H1 (cell line): ENCODE results near the gene WDR4. TPM values are rescaled to one million over a fixed set of nuclear protein-coding genes. Genes with fewer than 3 reads are reported as not detected.
"Not testable (repeated sequence)": the region's sequence is repeated elsewhere in the genome, so short reads cannot be mapped to it uniquely, and the experiment has no call there.

Experiments
- CTCF ChIA-PET: fragments of 300-600 bp; sonication (Branson Sonifier 250); formaldehyde crosslinking; loops from one replicate; lab custom pipeline; 2021; ENCODE audit not compliant: partially characterized antibody; lab: Charles Lee
- POLR2A ChIA-PET: fragments of 300-600 bp; sonication (Branson Sonifier 250); formaldehyde crosslinking; loops from one replicate; lab custom pipeline; 2021; ENCODE audit warnings: inconsistent platforms; ENCODE audit not compliant: partially characterized antibody; lab: Charles Lee
- DNase-seq, 2 experiments: peaks; one replicate each; pipeline versions ENCODE4 v3.0.0 to v3.0.0-alpha.2; 2010 to 2022; ENCODE audit warnings: low spot score in 2 of 2, low read depth in 1 of 2, mixed read lengths in 1 of 2
- FAIRE-seq: peaks from 2 replicates; lab custom pipeline; 2011; peaks lifted over from hg19 to GRCh38; lab: Jason Lieb, UNC
- H2AFZ ChIP-seq: 2 replicates; pipeline ENCODE4 v1.8.1; 2012; ENCODE audit warnings: low read length, inconsistent platforms
- H2AK5ac ChIP-seq: 2 replicates; pipeline ENCODE4 v1.6.1; 2013; ENCODE audit warnings: low read depth, low read length
- H2BK120ac ChIP-seq: replicated peaks from 2 replicates; pipeline ENCODE3; 2013; ENCODE audit warnings: low read depth, low read length, inconsistent platforms
- H2BK12ac ChIP-seq: 2 replicates; pipeline ENCODE4 v1.6.1; 2013; ENCODE audit warnings: low read depth, low read length
- H2BK15ac ChIP-seq: 2 replicates; pipeline ENCODE4 v1.6.1; 2013; ENCODE audit warnings: low read length
- H2BK20ac ChIP-seq: 2 replicates; pipeline ENCODE4 v1.6.1; 2013; ENCODE audit warnings: low read length
- H2BK5ac ChIP-seq: 2 replicates; pipeline ENCODE4 v1.6.1; 2013; ENCODE audit warnings: low read depth, low read length
- H3K14ac ChIP-seq: 2 replicates; pipeline ENCODE4 v1.6.1; 2013; ENCODE audit warnings: inconsistent platforms; ENCODE audit not compliant: insufficient read length
- H3K18ac ChIP-seq: 2 replicates; pipeline ENCODE4 v1.6.1; 2013; ENCODE audit warnings: low read length; ENCODE audit errors: extremely low read depth
- H3K23ac ChIP-seq: 2 replicates; pipeline ENCODE4 v1.6.1; 2013; ENCODE audit warnings: inconsistent platforms; ENCODE audit not compliant: insufficient read length
- H3K23me2 ChIP-seq: 2 replicates; pipeline ENCODE4 v1.6.1; 2013; ENCODE audit warnings: low read depth, low read length
- H3K27ac ChIP-seq: 2 replicates; pipeline ENCODE4 v1.6.1; 2011; ENCODE audit warnings: low read depth, low read length, inconsistent platforms
- H3K27me3 ChIP-seq, 4 experiments: replicated peaks in 1 of 4; 1 replicate in 1 of 4; 2 replicates in 3 of 4; pipeline versions ENCODE4 v1.6.1 to v1.8.1; 2011 to 2013; ENCODE audit warnings: low read length in 3 of 4, mild to moderate bottlenecking in 3 of 4, inconsistent platforms in 2 of 4, mixed read lengths in 2 of 4, moderate library complexity in 1 of 4; ENCODE audit not compliant: control insufficient read depth in 3 of 4, insufficient read depth in 3 of 4; ENCODE audit errors: extremely low read depth in 1 of 4
- H3K36me3 ChIP-seq, 4 experiments: 2 replicates each; pipeline versions ENCODE4 v1.6.1 to v1.8.1; 2011 to 2013; ENCODE audit warnings: mild to moderate bottlenecking in 4 of 4, low read length in 3 of 4, moderate library complexity in 2 of 4, control low read depth in 1 of 4, inconsistent platforms in 1 of 4; ENCODE audit not compliant: insufficient read depth in 4 of 4, control insufficient read depth in 2 of 4
- H3K4ac ChIP-seq: replicated peaks from 2 replicates; pipeline ENCODE3; 2013; ENCODE audit warnings: low read length, low read depth, mixed read lengths, inconsistent platforms; ENCODE audit not compliant: insufficient read length
- H3K4me1 ChIP-seq, 4 experiments: replicated peaks in 1 of 4; 1 replicate in 1 of 4; 2 replicates in 3 of 4; pipeline versions ENCODE4 v1.6.1 to v1.8.1; 2011 to 2013; ENCODE audit warnings: low read length in 3 of 4, inconsistent platforms in 2 of 4, mixed read lengths in 1 of 4; ENCODE audit not compliant: insufficient read depth in 4 of 4, control insufficient read depth in 3 of 4
- H3K4me2 ChIP-seq, 2 experiments: 2 replicates each; pipeline versions ENCODE4 v1.6.1 to v1.8.1; 2011 to 2013; ENCODE audit warnings: low read depth in 2 of 2, low read length in 2 of 2, control low read depth in 1 of 2, inconsistent platforms in 1 of 2, mild to moderate bottlenecking in 1 of 2; ENCODE audit not compliant: insufficient read depth in 1 of 2
- H3K4me3 ChIP-seq, 4 experiments: fragments of 200-600, 300-600 bp in 1 of 4; sonication (generic), shearing (Covaris generic), sonication (Bioruptor Twin) in 1 of 4; 2 replicates each; pipeline versions ENCODE4 v1.5.1 to v1.8.1; 2011 to 2016; ENCODE audit warnings: low read length in 4 of 4, low read depth in 3 of 4, control low read depth in 2 of 4, inconsistent platforms in 2 of 4, mild to moderate bottlenecking in 2 of 4, mixed read lengths in 1 of 4, moderate library complexity in 1 of 4; ENCODE audit not compliant: insufficient read depth in 2 of 4; ENCODE audit errors: extremely low read depth in 1 of 4
- H3K56ac ChIP-seq: replicated peaks from 2 replicates; pipeline ENCODE3; 2013; ENCODE audit warnings: low read depth, mild to moderate bottlenecking, mixed read lengths, low read length, inconsistent platforms; ENCODE audit not compliant: insufficient read length
- H3K79me1 ChIP-seq: 2 replicates; pipeline ENCODE4 v1.6.1; 2013; ENCODE audit warnings: low read depth, low read length, control low read depth
- H3K79me2 ChIP-seq, 2 experiments: 2 replicates each; pipeline versions ENCODE4 v1.6.1 to v1.8.1; 2012 to 2013; ENCODE audit warnings: low read length in 2 of 2, mild to moderate bottlenecking in 2 of 2, inconsistent platforms in 1 of 2; ENCODE audit not compliant: insufficient read depth in 2 of 2, control insufficient read depth in 1 of 2
- H3K9ac ChIP-seq, 4 experiments: replicated peaks in 1 of 4; 1 replicate in 1 of 4; 2 replicates in 3 of 4; pipeline versions ENCODE4 v1.6.1 to v1.8.1; 2011 to 2013; ENCODE audit warnings: low read depth in 3 of 4, low read length in 3 of 4, control low read depth in 2 of 4, mild to moderate bottlenecking in 2 of 4, moderate library complexity in 2 of 4, inconsistent platforms in 1 of 4; ENCODE audit errors: extremely low read depth in 1 of 4
- H3K9me3 ChIP-seq, 2 experiments: 2 replicates each; pipeline versions ENCODE4 v1.6.1 to v1.8.1; 2012 to 2013; ENCODE audit warnings: mild to moderate bottlenecking in 2 of 2, moderate library complexity in 2 of 2, control low read depth in 1 of 2, inconsistent platforms in 1 of 2, low read depth in 1 of 2, low read length in 1 of 2, mixed read lengths in 1 of 2; ENCODE audit not compliant: insufficient read depth in 2 of 2
- H4K20me1 ChIP-seq, 2 experiments: replicated peaks in 1 of 2; 2 replicates each; pipeline versions ENCODE3 to v1.8.1; 2011 to 2013; ENCODE audit warnings: inconsistent platforms in 2 of 2, low read length in 2 of 2, mild to moderate bottlenecking in 1 of 2; ENCODE audit not compliant: insufficient read depth in 2 of 2, control insufficient read depth in 1 of 2
- H4K5ac ChIP-seq: 2 replicates; pipeline ENCODE4 v1.6.1; 2013; ENCODE audit warnings: low read length, low read depth, mixed read lengths, inconsistent platforms; ENCODE audit not compliant: insufficient read length
- H4K8ac ChIP-seq: 2 replicates; pipeline ENCODE4 v1.8.0; 2013; ENCODE audit warnings: mild to moderate bottlenecking, moderate library complexity, low read length, inconsistent platforms; ENCODE audit not compliant: insufficient read depth; ENCODE audit errors: extremely low read depth
- H4K91ac ChIP-seq: replicated peaks from 2 replicates; pipeline ENCODE3; 2013; ENCODE audit warnings: low read length, mixed read lengths, inconsistent platforms; ENCODE audit not compliant: insufficient read length
- WGBS, 2 experiments: shearing (Covaris generic) in 1 of 2; methylation state at CpG; one replicate each; pipeline versions ENCODE4 v1.1.6 to v1.1.7; 2013 to 2015; ENCODE audit warnings: low lambda C conversion rate in 2 of 2, mixed read lengths in 2 of 2, inconsistent platforms in 1 of 2, low coverage in 1 of 2, missing lambda C conversion rate in 1 of 2; ENCODE audit not compliant: insufficient replicate concordance in 2 of 2, insufficient coverage in 1 of 2, insufficient read length in 1 of 2; ENCODE audit errors: extremely low coverage in 1 of 2, missing lambda C conversion rate in 1 of 2; 5-methylcytosine and 5-hydroxymethylcytosine counted together
- polyA plus RNA-seq, 7 experiments: library from polyadenylated mRNA; depleted of rRNA in 3 of 7; stranded (reverse) in 5 of 7; unstranded in 2 of 7; fragments of >200 nt in 5 of 7; fragments of 200-250 nt in 2 of 7; gene quantifications; 1 replicate in 5 of 7; 2 replicates in 1 of 7; 4 replicates in 1 of 7; pipeline versions ENCODE4 v1.2.1 to v1.2.3, GENCODE V29; 2011 to 2013; ENCODE audit warnings: missing spikeins in 2 of 7, mixed read lengths in 2 of 7
- total RNA-seq: library from RNA; stranded (reverse); fragmentation: NEBNext Ultra II Directional; extraction: Animal tissue kit (Norgen Biotek cat#: 25700); gene quantifications from 2 replicates; pipeline ENCODE4 v1.2.1, GENCODE V29; 2021

The WDR4 gene
- total and polyA plus RNA-seq, 2 of the 8 experiments (the other 6 are each of a cell fraction or from before 2014, with no cell fraction given), result 28.9 to 47.8 TPM

DNA sequence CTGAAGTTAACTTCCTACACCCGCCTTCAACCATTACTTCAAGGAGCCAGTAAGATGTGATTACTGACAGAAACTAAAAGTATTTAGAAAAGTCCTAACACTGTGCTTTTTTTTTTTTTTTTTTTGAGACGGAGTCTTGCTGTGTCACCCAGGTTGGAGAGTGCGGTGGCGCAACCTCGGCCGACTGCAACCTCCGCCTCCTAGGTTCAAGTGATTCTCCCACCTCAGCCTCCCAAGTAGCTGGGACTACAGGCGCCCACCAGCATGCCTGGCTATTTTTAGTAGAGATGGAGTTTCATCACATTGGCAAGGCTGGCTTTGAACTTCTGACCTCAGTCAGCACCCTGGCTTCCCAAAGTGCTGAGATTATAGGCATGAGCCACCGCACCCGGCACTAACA lies 3.5 kb downstream of the WDR4 start:
- WGBS, 2 experiments, result 97% methylated on average over 8 of the region's 10 CpGs; no CpG with 5 or more reads in 1 of the 2 experiments
- H2BK15ac ChIP-seq, DNase-seq, H3K23ac ChIP-seq, FAIRE-seq, H3K14ac ChIP-seq, H2BK5ac ChIP-seq, H4K91ac ChIP-seq, H3K18ac ChIP-seq, H3K27ac ChIP-seq, CTCF ChIA-PET, H2BK20ac ChIP-seq, H2BK120ac ChIP-seq, H2AFZ ChIP-seq, H3K9ac ChIP-seq, H2AK5ac ChIP-seq, H3K27me3 ChIP-seq, H3K4ac ChIP-seq, H3K4me3 ChIP-seq, H3K56ac ChIP-seq, H3K4me2 ChIP-seq, H4K8ac ChIP-seq, H3K9me3 ChIP-seq, H4K5ac ChIP-seq, H2BK12ac ChIP-seq, H4K20me1 ChIP-seq, H3K4me1 ChIP-seq, H3K79me1 ChIP-seq: not testable (repeated sequence)
- Histone ChIP-seq H3K79me2 (peaks cover 13 to 63% of the 10 kb centered on the region in 2 experiments), H3K23me2 (peaks cover 11% of the 10 kb centered on the region), H3K36me3 (peaks cover 23 to 50% (median 40%) of the 10 kb centered on the region in 4 experiments)
- POLR2A ChIA-PET, result interaction anchor here (0.8 to 4.8 kb wide), 7 partner anchors 8 to 33 kb away, joined by 3 to 23 read pairs (median 4); no protein-coding TSS in a partner anchor
